Sigmoid colon (tissue), 4 donors: ENCODE results near the gene SPRR4.

Source experiments
- CTCF ChIP-seq, 4 experiments: fragments of 450-650 bp in 3 of 4; fragments of 200-600 bp in 1 of 4; IDR thresholded peaks; one replicate each; pipeline ENCODE4 v1.5.1; 2016 to 2019; ENCODE audit warnings: antibody characterized with exemption in 4 of 4, mild to moderate bottlenecking in 3 of 4, moderate library complexity in 2 of 4
- EP300 ChIP-seq, 4 donors: sonication (generic); formaldehyde crosslinking; IDR thresholded peaks; one replicate each; pipeline ENCODE4 v1.6.1; 2017; ENCODE audit warnings: antibody characterized with exemption in 4 of 4
- POLR2A ChIP-seq, 2 donors: fragments of 450-650 bp; IDR thresholded peaks; one replicate each; pipeline ENCODE4 v1.6.1; 2016; ENCODE audit warnings: antibody characterized with exemption in 2 of 2, mild to moderate bottlenecking in 2 of 2, moderate library complexity in 2 of 2
- POLR2AphosphoS5 ChIP-seq, 4 donors: sonication (generic); formaldehyde crosslinking; IDR thresholded peaks; one replicate each; pipeline ENCODE4 v1.6.1; 2017; ENCODE audit warnings: antibody characterized with exemption in 4 of 4

DNA sequence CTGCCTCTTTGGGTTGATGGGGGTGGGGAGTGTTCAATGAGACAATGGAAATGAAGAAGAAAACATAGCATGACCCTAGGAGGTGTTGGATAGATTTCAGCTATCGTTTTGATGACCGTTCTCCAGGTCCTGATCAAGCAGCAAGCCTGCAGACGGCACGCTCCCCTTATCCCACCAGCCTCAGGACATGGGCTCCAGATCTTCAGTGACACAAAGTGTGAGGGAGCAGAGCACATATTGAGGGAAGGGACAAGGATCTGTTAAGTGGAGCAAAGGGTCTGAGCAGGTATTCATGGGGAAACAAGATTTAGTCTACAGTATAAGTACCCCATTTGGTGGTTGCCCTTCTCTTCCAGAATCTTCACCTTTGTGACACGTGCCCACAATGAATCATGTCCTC, 18.7 kb upstream of the SPRR4 start:
- TF ChIP-seq CTCF (IDR thresholded peaks at IDR 0.05) (no peak), POLR2A (IDR thresholded peaks at IDR 0.05) (no peak), EP300 (IDR thresholded peaks at IDR 0.05) (no peak), POLR2AphosphoS5 (IDR thresholded peaks at IDR 0.05) (no peak)
